HG02678 (cell line): ENCODE results near the gene ITGA8.
"Not testable (repeated sequence)": the region's sequence is repeated elsewhere in the genome, so short reads cannot be mapped to it uniquely, and the experiment has no call there.

ENCODE experiments used
- ATAC-seq: cut with Tn5 transposase; IDR thresholded peaks from one replicate; pipeline ENCODE4 v1.9.1; 2021; ENCODE audit warnings: mild to moderate bottlenecking, moderate library complexity; ENCODE audit not compliant: unreplicated experiment

Gene ITGA8

DNA sequence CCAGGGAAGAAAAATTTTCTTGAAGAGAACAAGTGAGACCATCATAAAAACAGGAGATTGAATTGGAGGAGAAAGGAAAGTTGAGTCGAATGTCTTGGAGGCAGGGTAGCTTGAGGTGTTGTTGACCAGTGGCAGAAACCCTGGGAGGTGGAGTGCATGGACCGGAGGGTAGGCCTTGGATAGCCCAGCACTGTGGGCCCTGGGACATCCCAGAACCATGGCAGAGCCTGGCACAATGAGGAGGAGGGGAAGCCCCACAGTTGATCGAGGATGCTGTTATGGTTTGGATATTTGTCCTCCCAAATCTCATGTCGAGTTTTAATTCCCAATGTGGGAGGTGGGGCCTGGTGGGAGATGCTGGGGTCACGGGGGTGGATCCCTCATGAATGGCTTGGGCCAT is 157.1 kb downstream of the ITGA8 start:
- no peak for ATAC-seq

DNA sequence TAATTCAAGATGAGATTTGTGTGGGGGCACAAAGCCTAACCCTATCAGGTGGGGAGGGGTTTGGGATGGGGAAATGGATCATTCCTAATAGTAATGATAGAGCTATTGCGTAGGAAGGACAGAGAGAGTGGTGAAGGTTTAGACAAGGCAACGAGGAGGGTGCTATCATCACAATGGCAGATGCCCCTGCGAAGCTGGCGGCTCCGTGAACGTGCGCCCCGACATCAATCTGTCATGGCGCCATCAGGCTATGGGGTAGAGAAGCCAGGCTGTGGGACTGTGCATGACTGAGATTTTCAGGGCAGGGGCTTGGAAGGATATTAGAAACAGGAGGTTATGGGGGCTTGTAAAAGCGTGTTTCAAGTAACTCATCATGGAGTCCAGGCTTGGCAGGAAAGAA is 157.6 kb downstream of the ITGA8 start:
- no peak for ATAC-seq

DNA sequence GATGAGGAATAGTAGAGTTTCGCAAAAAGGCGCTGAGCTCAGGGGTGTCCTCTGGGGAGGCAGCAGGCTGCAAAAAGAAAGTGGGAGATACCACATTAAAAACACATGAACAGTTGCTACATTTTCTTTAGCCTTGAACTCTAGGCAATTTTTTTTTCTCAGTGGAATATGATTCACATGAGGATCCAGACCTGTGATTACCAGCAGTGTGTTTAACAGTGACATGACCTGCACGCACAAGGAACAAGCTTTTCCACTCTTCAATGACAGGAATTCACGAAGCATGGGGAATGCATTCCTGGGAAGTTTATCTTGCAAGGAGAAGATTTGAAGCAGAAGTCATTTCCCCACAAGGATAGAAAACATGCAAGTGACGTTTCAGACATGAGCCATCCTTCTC is 161.6 kb downstream of the ITGA8 start:
- no peak for ATAC-seq

DNA sequence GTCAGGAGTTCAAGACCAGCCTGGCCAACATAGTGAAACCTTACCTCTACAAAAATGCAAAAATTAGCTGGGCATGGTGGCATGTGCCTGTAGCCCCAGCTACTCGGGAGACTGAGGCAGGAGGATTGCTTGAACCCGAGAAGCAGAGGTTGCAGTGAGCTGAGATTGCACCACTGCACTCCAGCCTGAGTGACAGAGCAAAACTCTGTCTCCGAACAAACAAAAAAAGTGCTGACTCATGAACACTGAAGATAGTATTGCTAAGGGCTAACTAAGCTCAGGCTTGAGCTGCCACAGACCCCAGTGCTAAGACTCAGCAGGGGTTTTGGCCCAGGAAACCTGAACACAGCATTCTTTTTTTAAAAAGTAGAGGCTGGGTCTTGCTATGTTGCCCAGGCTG is 162.6 kb downstream of the ITGA8 start:
- not testable (repeated sequence) for ATAC-seq

DNA sequence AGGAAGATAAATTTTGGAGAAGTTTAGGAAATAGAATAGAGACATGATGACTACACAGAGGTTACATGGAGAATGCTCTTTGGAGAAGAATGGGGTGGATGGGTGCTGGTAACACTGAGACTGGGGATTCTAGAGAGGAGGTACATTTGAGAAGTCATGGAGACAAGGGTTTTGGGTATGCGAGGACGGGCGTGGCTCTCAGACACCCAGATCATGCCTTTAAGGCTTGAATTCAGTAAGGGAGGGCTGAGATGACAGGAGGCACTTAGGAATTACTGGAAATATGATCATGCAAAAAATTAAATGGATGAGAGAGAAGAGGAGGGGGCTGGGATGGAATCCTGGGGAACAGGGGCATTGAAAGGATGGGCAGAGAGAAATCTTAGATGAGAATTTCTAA is 168.8 kb downstream of the ITGA8 start:
- ATAC-seq, result no peak

DNA sequence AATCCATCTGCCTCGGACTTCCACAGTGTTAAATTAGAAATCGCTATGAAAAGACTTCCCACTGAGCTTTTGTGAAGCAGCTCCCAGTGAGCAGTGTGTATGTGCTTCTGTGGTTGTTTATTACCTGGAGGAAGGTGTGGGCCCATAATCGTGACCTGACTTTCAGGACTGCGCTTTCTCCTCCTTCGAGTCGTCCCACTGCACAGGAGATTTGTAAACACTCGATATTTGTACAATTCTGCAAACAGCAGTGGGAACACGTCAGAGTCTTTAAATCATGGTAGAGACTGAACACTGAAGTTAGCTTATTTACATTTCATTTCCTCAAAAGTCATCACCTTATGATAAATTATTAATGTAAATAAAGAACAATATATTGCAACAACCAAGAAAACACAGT is 171.4 kb downstream of the ITGA8 start:
- no peak for ATAC-seq

DNA sequence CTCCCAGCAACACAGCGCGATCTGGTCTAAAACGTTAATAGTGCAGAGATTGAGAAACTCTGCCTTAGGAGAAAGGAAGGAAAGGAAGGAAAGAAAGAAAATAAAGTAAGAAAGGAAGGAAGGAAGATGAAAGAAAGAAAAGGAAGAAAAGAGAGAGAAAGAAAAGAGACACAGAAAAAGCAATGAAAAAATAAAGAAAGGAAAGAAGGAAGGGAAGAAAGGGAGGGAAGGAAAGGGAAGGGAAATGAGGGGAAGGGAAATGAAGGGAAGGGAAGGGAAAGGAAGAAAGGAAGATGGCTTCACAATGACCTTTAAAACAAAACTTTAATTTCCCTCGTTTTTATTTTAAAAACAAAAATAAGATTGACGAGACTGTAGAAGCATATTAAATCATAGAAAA is 173.1 kb downstream of the ITGA8 start:
- ATAC-seq, result no peak

DNA sequence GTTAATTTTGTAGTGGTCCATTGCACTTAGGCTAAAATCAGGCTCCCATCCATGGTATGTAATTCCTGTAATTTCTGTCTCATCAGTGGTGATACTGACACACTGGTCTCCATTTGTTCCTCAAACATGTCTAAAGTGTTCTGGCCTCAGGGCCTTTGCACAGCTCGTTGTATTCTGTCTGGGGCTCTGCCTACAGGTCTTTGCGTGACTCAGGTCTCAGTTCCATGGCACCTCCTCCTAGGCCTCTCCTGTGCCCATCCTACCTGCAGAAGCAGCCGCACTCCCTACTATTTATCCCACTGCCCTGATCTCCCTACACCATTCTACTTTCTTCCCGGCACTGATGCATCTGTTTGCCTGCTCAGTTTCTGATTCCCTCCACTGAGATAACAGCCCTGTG is 173.8 kb downstream of the ITGA8 start:
- ATAC-seq, result no peak

DNA sequence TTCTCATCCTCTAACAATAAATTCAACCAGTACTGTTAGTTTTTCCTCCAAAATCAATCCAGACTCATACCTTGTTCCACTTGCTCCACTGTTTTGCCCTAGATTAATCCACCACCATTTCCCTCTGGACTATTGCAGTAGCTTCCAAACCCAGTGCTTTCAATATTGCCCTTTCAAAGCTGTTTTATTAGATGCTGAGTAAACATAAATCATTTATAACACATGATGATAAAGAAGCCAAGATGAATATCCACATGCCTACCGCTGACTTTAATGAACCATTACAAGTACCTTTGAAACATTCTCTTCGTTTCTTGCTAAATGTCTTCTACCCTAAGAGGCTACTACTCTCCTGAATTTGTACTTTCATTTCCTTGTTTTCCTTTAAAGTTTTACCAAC is 174.5 kb downstream of the ITGA8 start:
- ATAC-seq, result no peak

DNA sequence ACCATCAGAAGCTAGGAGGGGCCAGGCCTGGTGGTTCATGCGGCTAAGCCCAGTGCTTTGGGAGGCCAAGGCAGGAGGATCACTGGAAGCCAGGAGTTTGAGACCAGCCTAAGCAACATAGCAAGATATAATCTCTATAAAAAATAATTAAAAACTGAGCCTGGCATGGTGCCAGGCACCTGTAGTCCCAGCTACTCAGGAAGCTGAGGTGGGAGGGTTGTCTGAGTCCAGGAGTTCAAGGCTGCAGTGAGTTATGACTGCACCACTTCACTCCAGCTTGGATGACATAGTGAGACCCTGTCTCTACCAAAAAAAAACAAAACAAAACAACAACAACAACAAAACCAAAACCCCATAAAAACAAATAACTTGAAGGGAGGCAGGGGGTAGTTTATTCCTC is 175.7 kb downstream of the ITGA8 start:
- no peak for ATAC-seq

DNA sequence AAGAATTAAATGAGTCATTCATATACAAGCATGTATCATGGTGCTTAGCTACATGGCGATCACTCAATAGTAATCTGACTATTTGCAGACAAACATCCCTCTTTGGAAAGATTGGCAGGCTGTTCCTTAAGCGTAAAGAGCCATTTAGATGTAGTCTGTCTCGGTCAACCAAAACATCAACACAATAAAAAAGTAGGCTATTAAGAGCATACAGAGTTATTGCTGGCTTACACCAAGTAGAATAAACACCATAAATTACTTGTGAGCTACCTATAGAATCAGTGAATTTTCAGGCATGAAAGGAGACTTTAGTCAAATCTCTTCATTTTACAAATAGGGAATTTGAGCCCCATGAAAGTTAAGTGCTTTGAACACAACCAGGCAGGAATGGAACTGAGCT is 176.9 kb downstream of the ITGA8 start:
- ATAC-seq, result no peak

DNA sequence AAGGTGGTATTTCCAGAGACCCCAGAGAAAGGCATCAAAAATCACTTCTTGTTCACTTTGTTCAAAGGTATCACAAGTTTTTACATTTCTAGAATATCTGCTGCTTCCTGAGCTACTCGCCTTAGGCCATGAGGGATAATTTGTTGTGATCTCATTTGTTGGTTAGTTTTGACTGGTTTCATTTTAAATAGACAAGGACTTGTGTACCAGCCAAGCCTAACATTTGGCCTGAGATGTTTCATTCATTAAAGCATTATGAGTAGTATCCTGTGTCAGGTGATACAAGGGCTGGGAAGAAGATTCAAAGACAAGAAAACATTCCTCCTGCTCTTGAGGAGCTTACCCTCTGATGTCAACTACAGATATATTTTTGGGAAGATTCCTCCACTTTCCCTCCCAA is 178.3 kb downstream of the ITGA8 start:
- no peak for ATAC-seq

DNA sequence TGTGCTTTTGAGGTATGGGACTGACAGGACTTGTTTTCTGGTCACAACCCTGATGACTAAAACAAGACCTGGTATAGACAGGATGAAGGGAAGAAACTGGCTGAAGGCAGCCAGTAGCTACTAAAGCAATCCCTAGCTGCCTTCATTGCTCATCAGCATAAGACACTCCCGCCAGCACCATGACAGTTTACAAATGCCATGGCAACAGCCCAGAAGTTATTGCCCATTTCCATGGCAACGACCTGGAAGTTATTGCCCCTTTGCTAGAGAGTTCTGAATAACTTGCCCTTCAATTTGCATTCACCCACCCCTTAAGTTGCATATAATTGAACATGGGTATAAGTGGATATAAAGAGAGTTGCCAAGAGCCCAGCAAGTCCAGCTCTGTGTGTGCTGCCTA is 179.0 kb downstream of the ITGA8 start:
- no peak for ATAC-seq

DNA sequence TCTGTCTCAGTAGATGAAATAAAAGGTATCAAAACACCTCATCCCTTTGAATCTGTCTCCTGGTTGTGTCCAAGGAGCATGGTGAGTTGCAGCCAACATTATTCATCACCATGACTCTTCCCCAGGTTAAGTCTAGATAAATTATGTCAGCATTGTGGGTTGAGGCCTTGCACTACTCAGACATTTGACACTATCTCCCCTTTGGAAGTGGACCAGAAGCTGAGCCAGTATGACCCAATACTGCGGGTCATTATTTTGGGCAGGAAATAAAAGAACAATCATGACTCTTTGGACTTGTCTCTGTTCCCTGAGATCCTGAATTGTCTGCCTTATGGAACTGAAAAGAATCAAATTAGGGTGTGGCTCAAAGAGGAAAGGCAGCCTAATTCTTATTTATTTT is 180.5 kb downstream of the ITGA8 start:
- ATAC-seq, result no peak

DNA sequence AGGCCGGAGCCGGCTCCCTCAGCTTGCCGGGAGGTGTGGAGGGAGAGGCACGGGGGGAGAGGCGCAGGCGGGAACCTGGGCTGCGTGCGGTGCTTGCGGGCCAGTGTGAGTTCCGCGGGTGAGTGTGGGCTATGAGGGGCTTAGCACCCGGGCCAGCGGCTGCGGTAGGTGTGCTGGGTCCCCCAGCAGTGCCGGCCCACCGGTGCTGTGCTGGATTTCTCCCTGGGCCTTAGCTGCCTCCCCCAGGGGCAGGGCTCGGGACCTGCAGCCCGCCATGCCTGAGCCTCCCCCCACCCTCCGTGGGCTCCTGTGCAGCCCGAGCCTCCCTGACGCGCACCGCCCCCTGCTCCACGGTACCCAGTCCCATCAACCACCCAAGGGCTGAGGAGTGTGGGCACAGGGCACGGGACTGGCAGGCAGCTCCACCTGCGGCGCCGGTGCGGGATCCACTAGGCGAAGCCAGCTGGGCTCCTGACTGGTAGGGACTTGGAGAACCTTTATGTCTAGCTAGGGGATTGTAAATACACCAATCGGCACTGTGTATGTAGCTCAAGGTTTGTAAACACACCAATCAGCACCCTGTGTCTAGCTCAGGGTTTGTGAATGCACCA is 184.7 kb downstream of the ITGA8 start:
- ATAC-seq, result not testable (repeated sequence)

DNA sequence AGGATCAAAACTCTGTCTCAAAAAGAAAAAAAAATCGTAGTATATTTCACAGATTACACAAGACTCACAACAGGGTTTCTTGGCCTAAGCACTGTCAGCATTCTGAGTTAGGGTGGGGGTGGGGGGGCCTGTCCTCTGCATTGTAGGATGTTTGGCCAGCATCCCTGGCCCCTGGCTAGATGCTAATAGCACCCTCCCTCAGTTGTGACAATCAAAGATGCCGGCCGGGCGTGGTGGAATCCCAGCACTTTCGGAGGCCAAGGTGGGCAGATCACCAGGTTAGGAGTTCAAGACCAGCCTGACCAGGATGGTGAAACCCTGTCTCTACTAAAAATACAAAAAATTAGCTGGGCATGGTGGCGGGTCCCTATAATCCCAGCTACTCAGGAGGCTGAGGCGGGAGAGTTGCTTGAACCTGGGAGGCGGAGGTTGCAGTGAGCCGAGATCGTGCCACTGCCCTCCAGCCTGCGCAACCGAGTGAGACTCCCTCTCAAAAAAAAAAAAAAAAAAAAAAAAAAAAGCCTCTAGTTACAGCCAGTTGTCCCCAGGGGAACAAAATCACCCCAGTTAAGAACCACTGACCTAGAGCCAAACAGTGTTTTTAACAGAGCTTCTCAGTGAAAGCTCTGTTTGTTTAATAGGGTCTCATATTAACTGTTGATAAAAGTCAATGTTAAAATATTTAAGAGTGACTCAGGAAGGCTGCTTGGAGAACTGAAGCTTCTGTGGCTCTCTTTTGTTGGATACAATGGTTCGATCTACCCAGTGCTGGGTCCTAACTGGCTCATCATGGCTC is 187.6 kb downstream of the ITGA8 start:
- ATAC-seq, result no peak

DNA sequence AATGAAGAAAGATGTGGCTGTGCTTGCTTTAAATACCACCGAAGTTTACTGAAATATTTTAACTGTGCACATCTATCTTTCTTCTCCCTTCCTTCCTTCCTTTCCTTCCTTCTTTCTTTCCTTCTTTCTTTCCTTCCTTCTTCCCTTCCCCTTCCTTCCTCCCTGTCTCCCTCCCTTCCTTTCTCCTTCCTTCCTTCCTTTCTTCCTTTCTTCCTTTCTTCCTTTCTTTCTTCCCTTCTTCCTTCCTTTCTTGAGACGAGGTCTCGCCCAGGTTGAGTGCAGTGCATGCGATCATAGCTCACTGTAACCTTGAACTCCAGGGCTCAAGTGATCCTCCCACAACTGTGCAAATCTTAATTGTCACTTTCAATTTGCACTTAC is 190.9 kb downstream of the ITGA8 start:
- no peak for ATAC-seq

DNA sequence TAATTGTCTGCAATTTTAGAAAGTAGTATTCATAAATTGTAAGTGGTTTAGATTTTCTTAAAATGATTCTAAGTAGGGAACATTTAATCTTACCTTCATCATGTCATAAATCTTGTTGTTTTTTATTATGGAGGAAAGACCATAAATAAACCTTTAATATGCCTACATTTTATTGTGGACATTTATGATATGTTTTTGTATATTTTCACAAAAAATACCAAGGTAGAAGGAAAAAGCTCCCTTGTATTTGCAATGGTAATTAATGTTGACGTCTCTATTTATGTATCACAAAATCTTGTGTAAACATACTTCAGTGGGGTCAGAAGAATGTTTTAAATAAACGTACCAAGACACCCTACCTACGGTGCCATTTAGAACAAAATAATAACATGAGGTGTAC is 193.0 kb downstream of the ITGA8 start:
- no peak for ATAC-seq

DNA sequence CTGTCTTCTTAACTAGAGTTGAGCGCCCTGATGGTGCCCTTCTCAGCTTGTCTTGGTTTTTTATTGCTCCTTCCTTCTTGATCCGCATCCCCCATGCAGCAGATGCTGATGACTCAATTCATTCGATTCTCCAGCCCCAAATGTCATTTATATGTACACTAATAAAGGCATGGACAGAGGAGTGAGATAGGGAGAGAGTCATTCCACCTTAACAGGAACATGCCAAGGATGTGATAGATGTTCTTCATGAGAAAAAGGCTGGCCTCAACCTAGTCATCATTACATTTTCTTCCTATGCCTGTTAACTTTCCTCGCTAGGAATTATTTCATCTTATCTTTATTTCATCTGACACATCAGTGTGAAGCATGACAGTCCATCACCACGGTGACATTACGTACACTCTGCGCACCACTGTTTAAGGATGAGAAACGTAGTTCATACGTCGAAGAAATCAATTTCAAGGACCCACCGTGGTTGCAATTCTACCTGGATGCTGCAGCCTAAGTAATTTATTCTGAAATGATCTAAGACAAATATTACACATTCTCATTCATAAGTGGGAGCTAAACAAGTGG is 198.3 kb downstream of the ITGA8 start:
- ATAC-seq, result no peak

DNA sequence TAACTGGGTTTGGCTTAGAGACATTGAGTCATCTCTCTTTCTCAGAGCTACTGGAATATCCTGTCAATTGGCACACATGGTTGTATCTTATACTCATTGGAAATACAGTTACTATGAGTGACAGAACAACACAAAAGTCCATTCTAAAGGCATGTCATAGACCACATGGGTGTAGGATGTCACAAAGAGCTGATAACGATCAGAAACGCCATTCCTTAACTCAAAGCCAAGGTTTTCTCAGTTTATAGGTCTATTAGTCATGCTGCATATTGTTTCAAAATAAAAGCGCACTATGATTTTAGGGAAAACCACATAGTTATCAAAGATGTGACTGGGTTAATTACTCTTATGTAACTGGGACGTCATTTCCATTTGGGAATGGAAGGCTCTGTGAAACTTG is 201.5 kb downstream of the ITGA8 start:
- ATAC-seq, result no peak

DNA sequence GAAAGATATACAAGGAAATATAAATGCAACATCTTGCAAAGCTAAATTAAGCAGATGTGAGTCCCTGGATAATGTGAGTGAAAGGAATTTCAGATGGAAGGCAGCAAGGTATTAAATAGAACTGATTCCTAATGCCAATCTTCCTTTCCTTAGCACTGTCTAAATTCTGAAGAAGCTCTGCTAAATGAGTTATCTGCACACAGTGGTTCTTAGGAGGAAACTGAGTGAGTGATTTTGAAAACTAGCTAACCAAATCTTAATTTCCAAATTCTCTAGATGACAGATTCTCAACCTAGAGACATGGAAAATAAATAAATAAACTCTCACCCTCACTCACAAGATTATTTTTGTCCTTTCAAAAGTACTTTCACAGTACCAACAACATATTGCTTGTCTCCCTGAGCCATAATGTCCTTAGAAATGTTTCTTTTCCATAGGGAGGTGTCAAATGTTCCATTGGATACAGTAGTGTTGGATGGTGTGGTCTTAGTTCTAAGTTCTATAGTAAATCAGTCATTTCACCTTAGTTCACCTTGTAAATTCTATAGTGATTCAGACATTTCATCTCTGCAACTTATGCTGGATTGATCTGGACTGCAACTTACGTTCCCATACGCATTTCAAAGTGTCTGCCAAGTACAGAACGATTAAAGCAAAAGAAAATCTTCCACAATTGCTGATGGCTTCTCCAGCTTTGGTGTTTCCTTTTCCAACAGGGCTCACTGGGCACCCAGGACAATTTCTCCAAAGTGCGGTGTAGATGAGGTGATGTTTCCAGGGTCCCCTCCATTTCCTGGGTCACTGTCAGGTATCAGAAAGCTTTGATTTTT is 203.3 kb downstream of the ITGA8 start:
- no peak for ATAC-seq

DNA sequence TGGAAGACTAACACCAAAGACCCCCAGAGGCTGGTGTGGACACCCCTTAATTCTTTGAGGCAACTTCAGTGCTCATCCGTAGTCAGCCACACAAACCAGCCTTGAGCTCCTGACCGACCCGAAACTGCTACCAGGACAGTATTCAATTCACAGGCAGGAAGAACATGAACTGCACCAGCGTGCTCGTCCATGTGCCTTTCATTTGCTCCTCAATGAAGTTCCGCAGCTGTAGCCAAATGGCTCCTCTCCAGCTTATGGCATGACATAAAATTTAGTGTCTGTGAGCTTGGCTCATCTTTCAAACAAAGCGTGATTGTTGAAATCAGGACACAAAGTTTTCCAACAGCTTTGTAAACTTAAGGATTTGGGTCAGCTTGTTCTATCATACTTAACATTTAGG is 204.5 kb downstream of the ITGA8 start:
- no peak for ATAC-seq
